Measurements from ENCODE around the gene POLR2F. TPM values are rescaled to one million over a fixed set of nuclear protein-coding genes. Genes with fewer than 3 reads are reported as not detected.

Gene POLR2F
- total RNA-seq, 1 experiment from 2014 or later = 141 TPM

DNA sequence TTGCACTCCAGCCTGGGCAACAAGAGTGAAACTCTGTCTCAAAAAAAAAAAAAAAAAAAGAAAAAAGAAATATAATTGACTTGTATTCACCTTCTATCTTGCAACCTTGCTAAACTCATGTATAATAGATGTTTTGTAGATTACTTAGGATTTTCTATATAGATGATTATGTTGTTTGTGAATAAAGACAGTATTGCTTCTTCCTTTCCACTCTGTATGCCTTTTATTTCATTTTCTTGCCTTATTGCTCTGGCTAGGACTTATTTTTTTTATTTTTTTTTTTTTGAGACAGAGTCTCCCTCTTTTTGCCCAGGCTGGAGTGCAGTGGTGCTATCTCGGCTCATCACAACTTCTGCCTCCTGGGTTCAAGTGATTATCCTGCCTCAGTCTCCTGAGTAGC, 60.6 kb downstream of the POLR2F start:
- no peak overlapping the region for H3K23ac ChIP-seq (ENCODE audit: insufficient read length, low read depth, low read length)
- no peaks in the 10 kb centered on the region for H3K9me3 ChIP-seq (ENCODE audit: control insufficient read depth, low read depth, low read length)
- no peak overlapping the region for H4K8ac ChIP-seq (replicated peaks; ENCODE audit: insufficient read length, low read depth, low read length)
- peaks cover 0 to 2% of the 10 kb centered on the region in 2 experiments; a peak in 3 of 5 replicates for H3K9me3 Mint-ChIP-seq
- no peak overlapping the region for H2BK120ac ChIP-seq (ENCODE audit: low read depth, low read length, poor library complexity, severe bottlenecking)
- no peak overlapping the region for H2AFZ ChIP-seq (ENCODE audit: low read length)
- no peaks in the 10 kb centered on the region for H4K20me1 ChIP-seq (ENCODE audit: control insufficient read depth, insufficient read depth, insufficient read length)
- peaks cover 0 to 18% of the 10 kb centered on the region in 2 experiments; a peak in 2 of 4 replicates for H3K4me1 Mint-ChIP-seq
- peaks cover 30% of the 10 kb centered on the region for H3K27me3 Mint-ChIP-seq (ENCODE audit: low read depth)
- TF ChIP-seq, protein P1, sequence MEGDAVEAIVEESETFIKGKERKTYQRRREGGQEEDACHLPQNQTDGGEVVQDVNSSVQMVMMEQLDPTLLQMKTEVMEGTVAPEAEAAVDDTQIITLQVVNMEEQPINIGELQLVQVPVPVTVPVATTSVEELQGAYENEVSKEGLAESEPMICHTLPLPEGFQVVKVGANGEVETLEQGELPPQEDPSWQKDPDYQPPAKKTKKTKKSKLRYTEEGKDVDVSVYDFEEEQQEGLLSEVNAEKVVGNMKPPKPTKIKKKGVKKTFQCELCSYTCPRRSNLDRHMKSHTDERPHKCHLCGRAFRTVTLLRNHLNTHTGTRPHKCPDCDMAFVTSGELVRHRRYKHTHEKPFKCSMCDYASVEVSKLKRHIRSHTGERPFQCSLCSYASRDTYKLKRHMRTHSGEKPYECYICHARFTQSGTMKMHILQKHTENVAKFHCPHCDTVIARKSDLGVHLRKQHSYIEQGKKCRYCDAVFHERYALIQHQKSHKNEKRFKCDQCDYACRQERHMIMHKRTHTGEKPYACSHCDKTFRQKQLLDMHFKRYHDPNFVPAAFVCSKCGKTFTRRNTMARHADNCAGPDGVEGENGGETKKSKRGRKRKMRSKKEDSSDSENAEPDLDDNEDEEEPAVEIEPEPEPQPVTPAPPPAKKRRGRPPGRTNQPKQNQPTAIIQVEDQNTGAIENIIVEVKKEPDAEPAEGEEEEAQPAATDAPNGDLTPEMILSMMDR (conservative IDR thresholded peaks at IDR 0.05) = no peak
- no peak overlapping the region for H3K27ac ChIP-seq (ENCODE audit: insufficient read length, low read depth, low read length)
- no peak overlapping the region for H3K56ac ChIP-seq (ENCODE audit: insufficient read length, low read depth, low read length)
- no peaks in the 10 kb centered on the region for H3K4me1 ChIP-seq (ENCODE audit: insufficient read depth, low read length)
- DNase-seq = no peak
- no peak overlapping the region for H3K4me3 Mint-ChIP-seq
- no peak overlapping the region for H2BK12ac ChIP-seq (ENCODE audit: insufficient read length, low read depth, low read length)
- H3K14ac ChIP-seq (ENCODE audit: insufficient read depth, low read length) = no peak overlapping the region
- no peaks in the 10 kb centered on the region for H3K79me1 ChIP-seq (ENCODE audit: insufficient read depth, low read depth, low read length, poor library complexity, severe bottlenecking)
- H3T11ph ChIP-seq (ENCODE audit: low read length) = no peak overlapping the region
- H3K4ac ChIP-seq (ENCODE audit: low read depth, low read length) = no peak overlapping the region
- no peaks in the 10 kb centered on the region for H3K23me2 ChIP-seq (ENCODE audit: insufficient read length, low read depth, low read length, poor library complexity, severe bottlenecking)
- H2BK15ac ChIP-seq (ENCODE audit: low read depth, low read length) = no peak overlapping the region
- no peak overlapping the region for H2BK20ac ChIP-seq (ENCODE audit: low read depth, low read length, poor library complexity, severe bottlenecking)
- whole genome bisulfite sequencing (ENCODE audit: extremely low coverage, insufficient read length, low lambda C conversion rate) = no CpG with 5 or more reads among the region's 1 CpG
- no peaks in the 10 kb centered on the region for H3K36me3 Mint-ChIP-seq (ENCODE audit: insufficient read depth in 1 of 3, low read depth in 3 of 3)
- H3K18ac ChIP-seq (ENCODE audit: insufficient read length, low read depth, low read length) = no peak overlapping the region
- H4K5ac ChIP-seq (ENCODE audit: insufficient read length, low read depth, low read length) = no peak overlapping the region
- no peaks in the 10 kb centered on the region for H3K27me3 ChIP-seq (ENCODE audit: insufficient read depth, low read length)
- H3K79me2 ChIP-seq (ENCODE audit: insufficient read depth, low read length) = no peaks in the 10 kb centered on the region
- H3K4me2 ChIP-seq (ENCODE audit: insufficient read depth, insufficient read length, low read length) = no peak overlapping the region
- no peak overlapping the region for H2AK5ac ChIP-seq (ENCODE audit: insufficient read length, low read length)
- H3K9ac ChIP-seq (ENCODE audit: extremely low read depth, insufficient read length, low read length) = no peak overlapping the region
- H4K91ac ChIP-seq (ENCODE audit: insufficient read length, low read depth, low read length) = no peak overlapping the region
- no peak overlapping the region for H2BK5ac ChIP-seq (ENCODE audit: insufficient read length, low read length)
- H3K27ac Mint-ChIP-seq = no peak overlapping the region

All from H9 (cell line).